Hematopoietic multipotent progenitor cell treated with erythropoietin and hydrocortisone succinate and interleukin-3 and kit ligand, for 15 days (in vitro differentiated cells): ENCODE results near the gene HTR3A.
"Not testable (repeated sequence)": the region's sequence is repeated elsewhere in the genome, so short reads cannot be mapped to it uniquely, and the experiment has no call there.

Experiments used
- DNase-seq: peaks from one replicate; pipeline ENCODE4 v3.0.0-alpha.2; 2015; ENCODE audit warnings: low spot score

Gene HTR3A

DNA sequence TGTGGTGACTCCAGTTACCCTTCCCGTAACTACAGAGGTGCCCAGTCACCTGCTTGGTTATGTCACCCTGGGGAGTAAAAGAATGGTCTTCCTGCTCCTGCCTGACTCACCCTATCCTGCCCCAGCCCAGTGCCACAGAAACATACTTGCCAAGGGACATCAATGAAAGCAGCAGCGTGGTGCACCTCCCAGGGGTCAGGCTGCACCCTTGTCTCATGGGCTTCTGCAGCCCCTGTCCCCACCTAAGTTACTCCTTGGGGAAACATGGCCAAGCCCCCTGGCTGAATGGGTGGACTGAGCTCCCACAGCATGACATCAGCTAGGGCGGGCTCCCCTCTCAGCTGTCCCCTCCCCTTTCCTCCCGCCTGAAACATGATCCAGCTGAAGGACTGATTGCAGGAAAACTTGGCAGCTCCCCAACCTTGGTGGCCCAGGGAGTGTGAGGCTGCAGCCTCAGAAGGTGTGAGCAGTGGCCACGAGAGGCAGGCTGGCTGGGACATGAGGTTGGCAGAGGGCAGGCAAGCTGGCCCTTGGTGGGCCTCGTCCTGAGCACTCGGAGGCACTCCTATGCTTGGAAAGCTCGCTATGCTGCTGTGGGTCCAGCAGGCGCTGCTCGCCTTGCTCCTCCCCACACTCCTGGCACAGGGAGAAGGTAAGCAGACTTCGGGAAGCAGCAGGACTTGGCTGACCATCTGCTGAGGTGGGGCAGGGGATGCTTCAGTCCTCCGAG is at the start of gene HTR3A:
Gene HTR3A, plus strand, starts transcription at position 368 of the 730 bp plus-strand sequence. Its CDS starts 218 bp downstream, at position 586.
- no peak for DNase-seq

DNA sequence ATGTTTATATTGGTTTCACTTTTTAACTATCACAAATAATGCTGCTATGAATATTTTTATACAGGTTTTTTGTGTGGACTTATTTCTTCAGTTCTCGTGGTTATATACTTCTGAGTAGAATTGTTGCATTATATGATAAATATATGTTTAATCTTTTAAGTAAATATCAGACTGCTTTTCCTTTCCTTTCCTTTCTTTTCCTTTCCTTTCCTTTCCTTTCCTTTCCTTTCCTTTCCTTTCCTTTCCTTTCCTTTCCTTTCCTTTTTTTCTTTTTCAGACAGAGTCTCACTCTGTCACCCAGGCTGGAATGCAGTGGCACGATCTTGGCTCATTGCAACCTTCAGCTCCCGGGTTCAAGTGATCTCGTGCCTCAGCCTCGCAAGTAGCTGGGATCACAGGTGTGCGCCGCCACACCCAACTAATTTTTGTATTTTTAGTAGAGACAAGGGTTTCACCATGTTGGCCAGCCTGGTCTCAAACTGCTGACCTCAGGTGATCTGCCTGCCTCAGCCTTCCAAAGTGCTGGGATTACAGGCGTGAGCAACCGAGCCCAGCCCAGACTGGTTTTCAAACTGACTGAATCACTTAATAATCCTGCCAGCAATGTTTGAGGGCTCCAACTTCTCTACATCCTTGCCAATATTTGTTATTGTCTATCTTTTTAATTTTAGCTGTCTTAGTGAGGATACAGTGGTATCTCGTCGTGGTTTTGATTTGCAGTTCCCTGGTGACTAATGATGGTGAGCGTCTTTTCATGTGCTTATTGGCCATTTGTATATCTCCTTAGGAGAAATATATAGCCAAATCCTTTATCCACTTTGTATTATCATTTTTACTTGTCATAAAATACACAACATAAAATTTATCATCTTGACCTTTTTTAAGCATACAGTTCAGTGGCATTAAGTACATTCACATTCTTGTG is 48.4 kb upstream of the HTR3A start:
- DNase-seq, result no peak

DNA sequence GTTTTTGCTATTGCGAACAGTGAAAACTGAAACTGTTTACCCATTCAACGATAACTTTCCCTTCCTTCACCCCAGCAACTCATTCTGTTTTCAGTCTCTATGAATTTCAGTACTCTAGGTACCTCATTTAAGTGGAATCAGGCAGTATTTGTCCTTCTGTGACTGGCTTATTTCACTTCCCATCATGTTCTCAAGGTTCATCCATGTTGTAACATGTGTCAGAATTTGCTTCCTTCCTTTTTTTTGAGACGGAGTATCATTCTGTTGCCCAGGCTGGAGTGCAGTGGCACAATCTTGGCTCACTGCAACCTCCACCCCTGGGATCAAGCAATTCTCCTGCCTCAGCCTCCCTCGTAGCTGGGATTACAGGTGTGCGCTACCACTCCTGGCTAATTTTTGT is 46.6 kb upstream of the HTR3A start:
- DNase-seq, result no peak

DNA sequence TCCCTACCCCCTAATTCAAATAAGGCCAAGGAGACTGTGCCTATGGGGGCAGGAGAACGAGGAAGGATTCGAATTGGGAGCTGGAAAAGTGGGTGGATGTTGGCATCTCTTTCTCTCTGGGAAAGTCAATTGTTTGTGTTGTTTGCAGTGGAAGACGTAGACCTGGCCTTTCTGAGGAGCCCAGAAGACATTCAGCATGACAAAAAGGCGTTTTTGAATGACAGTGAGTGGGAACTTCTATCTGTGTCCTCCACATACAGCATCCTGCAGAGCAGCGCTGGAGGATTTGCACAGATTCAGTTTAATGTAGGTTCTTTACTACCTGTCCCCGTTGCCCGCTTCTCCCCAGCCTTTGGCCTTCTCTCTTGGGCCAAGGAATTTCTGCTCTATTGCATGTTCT is 42.1 kb upstream of the HTR3A start:
- no peak for DNase-seq

DNA sequence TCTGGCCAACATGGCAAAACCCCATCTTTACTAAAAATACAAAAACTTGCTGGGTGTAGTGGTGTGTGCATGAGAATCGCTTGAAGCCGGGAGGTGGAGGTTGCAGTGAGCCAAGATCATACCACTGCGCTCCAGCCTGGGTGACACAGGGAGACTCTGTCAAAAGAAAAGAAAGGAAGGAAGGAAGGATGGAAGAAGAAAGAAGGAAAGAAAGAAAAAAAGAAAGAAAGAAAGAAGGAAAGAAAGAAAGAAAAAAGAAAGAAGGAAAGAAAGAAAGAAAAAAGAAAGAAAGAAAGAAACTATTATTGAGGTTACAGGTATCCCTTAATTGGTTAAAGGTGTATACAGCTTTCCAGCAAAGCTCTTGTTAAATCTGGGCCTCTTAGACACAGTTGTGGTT is 40.7 kb upstream of the HTR3A start:
- DNase-seq, result not testable (repeated sequence)

DNA sequence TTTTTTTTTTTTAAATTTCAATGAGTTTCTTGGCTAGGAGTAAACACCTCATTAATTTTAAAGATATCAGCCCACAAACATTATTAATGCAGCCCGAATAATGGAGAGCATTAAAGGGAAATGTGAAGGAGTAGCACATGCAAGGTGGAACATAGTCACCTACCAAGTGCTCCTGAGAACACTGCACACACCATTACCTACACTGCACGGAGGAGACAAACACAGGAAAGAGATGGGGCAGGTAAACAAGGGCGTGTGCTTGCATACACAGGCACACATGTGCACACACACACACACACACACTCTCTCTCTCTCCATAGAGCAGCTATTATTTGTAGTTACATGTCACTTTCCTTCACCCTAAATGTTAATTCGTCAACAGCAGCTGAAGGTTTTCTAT is 40.1 kb upstream of the HTR3A start:
- no peak for DNase-seq

DNA sequence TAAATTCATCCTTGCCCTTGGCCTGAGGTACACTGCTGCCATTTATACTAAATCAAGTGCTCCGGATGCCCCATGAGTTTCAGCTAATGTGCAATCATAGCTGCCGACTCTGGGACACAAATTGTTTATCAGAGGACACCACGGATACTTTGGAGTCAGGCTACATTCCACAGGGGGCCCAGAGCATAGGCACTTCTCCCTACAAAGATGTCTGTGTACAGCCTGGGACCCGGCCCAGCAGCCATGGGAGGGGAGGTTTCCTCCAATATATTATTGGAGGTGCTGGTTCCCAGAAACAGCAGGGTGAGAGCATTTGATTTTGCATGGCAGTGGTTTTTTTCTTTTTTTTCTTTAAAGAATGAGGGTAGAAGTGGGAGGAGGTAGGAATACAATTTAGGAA is 39.0 kb upstream of the HTR3A start:
- no peak for DNase-seq

DNA sequence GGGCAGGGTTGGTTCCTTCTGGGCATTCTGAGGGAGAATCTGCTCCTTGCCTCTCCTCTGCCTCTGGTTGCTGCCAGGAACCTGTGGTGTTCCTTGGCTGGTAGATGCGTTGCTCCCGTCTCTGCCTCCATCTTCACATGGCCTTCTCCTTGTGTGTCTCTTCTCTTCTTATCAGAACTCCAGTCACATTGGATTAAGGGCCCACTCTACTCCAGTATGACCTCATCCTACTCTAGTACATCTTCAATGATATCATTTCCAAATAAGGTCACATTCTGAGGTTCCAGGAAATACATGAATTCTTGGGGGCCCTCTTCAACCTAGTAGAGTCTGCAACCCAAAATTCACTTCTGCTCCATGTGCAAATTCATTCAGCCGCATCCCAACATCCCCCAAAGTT is 37.0 kb upstream of the HTR3A start:
- no peak for DNase-seq

DNA sequence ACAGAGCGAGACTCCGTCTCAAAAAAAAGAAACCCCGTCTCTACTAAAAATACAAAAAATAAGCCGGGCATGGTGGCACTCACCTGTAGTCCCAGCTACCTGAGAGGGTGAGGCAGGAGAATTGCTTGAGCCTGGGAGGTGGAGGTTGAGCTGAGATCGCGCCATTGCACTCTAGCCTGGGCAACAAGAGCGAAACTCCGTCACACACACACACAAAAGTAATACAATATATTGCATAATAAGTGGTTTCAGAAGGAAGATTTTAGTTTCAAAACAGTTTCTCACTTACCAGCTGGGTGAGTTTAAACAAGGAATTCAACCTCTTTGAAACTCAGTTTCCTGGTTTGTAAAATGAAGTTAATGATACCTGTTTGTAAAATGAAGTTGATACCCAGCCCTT is 32.7 kb upstream of the HTR3A start:
- no peak for DNase-seq

DNA sequence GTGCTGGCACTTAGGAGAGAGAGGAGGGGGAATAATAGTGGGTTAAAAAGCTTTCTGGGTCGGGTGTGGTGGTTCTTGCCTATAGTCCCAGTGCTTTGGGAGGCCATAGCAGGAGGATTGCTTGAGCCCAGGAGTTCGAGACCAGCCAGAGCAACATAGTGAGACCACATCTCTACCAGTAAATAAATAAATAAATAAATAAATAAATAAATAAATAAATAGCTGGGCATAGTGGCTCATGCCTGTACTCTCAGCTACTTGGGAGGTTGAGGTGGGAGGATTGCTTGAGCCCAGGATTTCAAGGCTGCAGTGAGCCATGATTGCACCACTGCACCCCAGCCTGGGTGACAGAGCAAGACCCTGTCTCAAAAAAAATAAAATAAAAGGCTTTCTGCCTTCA is 28.7 kb upstream of the HTR3A start:
- not testable (repeated sequence) for DNase-seq

DNA sequence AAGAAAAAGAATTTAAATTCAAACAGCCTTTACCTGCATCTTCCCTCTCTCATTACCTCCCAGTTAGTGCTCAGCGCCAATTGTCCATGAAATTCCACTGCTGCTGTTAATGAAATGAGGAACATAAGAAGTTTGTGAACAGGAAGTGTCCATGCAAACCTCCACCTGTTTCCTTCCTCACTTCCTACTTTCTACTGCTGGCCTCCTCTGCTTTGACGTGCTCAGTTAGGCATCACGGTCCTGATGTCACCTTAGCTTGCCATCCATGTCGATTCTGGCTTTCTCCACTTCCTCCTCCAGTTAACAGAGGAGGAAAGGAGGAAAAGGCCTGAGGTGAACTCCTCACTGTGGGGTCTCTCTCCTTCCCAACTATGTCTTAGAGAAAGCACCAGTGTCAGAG is 26.9 kb upstream of the HTR3A start:
- DNase-seq, result no peak

DNA sequence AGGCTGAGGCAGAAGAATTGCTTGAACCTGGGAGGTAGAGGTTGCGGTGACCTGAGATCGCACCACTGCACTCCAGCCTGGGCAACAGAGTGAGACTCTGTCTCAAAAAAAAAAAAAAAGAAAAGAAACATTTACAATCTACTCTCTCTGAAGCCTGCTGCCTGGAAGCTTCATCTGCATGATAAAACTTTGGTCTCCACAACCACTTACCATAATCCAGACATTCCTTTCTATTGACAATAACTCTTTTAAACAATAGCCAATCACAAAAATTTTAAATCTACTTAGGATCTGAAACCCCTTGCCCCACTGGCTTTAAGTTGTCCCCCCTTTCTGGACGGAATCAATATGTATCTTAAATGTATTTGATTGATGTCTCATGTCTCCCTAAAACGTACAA is 25.0 kb upstream of the HTR3A start:
- no peak for DNase-seq

DNA sequence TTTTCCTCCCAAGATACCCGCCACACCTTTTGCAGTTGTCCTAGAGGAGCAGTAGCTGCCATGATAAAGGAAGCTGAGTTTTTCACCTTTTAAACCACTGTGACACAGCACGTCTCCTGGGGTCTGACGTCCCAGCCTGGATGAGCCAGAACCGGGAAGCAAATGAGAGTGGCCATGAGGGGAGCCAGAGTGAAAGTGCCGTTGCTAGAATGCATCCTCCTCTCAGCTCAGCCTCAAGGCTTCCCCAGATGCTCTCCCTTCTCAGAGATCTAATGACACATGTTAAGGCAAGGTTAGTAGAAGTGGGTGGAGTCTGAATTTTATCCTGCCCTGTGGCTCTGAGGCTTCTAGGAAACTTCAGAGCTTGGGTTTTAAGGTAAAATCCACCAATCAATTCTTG is 23.4 kb upstream of the HTR3A start:
- DNase-seq, result no peak

DNA sequence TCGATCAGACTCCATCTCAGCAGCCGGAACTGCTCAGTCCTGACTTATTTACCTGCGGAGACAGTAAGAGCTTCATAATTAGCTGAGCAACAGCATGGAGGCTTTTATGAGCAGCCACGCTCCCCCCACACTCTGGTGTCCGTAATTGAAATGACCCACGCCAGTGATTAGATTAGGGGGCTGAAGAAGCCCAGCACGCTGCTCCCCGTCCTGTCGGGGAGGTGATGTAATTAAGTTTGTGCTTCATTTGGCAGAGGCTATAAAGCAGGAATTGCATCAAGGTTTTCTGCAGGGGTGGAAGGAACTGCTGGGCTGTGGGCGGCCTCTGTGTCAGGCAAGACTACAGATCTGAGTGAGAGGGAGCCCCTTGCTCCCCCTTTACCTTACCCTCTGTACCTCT is 22.8 kb upstream of the HTR3A start:
- DNase-seq, result no peak

DNA sequence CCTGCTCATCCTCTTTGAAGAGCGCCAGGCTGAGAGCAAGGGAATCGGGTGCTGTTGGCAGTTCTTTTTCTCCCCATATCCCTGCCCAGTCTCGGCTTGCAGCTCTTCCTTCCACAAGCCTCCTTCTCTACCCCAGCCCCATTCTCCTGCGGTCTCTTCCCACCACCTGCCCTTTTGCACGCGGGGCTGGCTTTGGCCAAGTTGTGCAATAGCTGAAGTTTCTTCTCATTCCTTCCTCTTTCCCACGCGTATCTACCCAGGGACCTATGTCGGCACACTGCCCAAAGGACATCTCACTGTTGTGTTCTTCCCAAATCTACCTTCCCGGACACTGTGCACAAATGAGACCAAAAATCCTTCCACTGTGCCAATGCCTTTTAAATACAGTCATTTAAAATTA is 22.3 kb upstream of the HTR3A start:
- DNase-seq, result no peak

DNA sequence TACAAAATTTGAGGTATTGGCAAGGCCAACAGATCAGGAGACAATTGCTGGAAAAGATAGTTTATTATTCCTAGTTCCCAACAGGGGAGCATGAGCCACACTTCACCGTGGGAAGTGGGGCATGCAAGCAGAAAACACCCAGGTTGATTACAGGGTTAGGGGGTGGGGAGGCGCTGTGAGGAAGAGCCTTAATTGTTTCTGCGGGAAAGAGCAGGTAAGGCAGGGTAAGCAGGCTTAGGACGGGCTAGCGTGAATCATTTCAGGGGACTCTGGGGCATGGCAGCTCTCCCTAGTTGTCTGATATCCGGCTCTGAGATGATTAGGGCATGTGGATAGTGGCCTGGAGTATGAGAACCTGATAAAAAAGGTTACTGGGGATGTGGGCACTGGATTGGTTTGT is 20.7 kb upstream of the HTR3A start:
- no peak for DNase-seq

DNA sequence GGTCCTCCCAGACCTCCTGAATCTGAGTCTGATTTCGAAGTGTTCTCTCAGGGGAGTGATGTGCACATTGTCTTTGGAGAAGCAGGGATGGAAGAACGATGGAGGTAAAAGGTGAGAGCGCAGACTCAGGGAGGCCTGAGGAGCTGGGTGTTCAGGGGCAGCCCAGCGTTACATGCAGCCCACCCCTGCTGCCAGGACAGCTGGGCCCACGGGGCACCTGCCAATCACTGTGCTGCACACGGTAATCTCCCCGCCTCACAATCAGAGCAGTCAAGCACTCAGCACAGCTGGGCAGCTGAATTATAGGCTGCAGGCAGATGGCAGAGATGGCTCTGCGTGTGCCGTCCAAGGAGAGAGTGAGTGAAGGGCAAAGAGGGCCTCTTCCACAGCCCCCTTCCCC is 17.9 kb upstream of the HTR3A start:
- DNase-seq, result no peak

DNA sequence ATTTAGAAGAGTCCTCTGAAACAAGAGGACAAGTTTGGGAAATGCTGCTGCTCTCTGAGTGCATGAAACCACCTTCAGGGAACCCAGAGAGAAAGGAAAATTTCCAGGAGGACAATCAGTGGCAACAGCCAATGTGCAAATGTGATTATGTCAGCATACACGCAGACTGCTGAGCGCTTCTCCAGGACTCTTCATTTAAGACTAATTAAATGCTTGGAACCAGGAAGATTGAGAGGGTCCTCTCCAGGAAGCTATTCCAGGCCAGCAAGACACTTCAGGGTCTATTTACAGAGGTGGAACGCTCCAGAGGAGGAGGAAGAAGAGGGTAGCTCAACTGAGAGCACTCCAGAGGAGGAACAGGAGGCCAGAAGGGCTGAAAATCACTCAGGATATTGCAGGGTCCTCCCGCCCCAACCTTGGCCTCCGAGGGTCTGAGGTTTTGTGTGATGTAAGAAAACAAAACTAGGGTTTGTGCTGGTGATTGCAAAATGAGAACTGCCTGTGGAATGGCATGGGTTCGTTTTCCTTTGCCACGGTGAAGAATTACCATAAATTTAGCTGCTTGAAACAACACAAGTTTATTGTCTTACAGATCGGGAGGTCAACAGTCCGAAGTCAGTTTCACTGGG is 14.1 kb upstream of the HTR3A start:
- no peak for DNase-seq

DNA sequence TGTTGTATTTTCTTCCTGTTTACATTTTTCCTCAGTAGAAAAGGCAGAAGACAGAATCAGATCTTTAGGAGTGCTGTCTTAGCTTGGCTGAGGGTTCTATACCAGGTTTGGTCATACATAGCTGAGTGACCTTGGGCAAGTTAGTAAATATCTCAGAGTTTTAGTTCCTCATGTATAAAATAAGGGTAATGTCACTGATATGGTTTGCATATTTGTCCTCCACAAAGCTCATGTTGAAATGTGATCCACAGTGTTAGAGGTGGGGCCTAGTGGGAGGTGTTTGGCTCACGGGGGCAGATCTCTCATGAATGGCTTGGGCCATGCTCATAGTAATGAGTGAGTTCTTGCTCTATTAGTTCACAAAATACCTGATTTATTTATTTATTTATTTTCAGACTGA is 7.5 kb upstream of the HTR3A start:
- no peak for DNase-seq

DNA sequence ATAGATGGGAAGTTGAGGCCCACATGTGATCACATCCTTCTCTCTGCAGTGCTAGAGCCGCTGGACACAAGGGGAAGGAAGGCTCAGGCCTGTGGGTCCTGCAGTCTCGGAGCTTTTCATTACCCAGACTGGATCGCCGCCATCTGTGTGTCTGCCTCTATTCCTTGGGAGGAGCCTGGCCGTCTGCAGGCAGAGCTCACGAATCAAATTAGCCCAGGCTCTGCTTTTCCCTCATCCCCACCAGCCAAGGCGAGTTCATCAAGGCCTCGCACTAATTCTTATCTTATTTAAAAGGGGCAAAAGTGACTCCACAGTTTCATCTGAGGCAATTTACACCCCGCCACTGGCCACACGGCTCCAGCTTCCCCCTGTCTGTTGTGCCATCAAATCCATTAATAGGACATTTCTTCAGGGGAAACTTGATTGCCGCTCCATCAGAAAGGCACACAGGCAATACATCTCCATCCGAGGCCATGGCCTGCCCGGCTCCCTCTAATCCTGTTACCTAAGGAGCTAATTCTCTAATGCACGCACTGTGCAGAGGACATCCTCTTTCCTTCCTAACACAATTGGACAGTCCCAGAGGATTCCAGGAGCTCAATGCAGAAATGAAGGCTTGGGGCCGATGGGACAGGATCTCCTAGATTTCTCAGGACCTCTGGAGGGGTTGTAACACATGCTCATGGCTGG is 3.3 kb upstream of the HTR3A start:
- no peak for DNase-seq

DNA sequence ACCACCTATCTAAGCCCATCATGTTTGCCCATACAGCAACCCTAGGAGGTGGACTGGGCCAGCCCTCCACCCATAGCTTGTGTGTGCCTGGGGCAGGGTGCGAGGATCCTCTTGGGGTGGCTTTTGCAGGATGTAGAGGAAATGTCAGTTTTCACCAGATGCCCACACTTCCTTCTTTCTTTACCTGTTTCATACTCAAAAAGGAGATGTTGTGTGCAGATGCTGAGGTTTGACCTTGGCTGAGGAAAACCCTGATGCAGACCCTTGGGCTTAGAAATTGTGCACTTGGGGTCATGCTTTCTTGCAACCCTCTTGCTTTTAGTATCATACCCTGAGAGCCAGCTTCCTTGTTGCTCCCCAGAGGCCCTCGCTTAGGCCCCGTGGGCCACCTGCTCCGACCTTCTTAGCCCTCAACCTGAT is 2.2 kb downstream of the HTR3A start:
- DNase-seq, result no peak

DNA sequence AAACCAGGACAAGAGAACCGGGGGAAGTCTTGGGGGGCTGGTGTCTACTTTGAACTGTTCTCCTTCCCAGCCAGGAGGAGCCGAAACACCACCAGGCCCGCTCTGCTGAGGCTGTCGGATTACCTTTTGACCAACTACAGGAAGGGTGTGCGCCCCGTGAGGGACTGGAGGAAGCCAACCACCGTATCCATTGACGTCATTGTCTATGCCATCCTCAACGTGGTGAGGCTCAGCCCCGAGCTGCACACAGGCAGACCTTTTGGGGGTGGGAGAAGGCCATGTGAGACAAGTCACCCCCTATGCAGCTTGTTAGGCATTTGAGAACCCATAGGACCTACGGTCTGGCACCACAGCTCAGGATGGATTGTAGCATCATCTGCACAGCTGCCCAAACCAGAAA is 2.8 kb downstream of the HTR3A start:
- DNase-seq, result no peak
